ENCODE results near the gene UNC50.

DNA sequence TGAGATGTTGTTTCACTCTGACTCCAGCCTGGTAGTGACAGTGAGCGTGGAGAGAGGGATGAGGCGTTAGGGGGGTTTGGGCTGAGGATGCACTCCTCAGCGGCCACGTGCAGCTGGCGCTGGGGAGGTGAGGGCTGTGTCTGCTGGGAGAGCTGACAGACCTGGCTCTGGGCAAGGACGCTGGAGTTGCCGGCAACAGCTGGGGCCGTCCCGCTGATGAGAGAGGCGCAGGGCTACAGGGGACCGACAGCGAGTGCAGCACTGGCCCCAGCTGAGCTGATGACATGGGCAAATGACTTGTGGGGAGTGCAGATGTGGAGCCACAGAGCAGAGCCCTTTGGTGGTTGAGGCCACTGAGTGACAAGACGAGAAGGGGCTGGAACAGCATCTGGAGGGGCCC lies 38.5 kb upstream of the UNC50 start:
- TF ChIP-seq, protein P1, sequence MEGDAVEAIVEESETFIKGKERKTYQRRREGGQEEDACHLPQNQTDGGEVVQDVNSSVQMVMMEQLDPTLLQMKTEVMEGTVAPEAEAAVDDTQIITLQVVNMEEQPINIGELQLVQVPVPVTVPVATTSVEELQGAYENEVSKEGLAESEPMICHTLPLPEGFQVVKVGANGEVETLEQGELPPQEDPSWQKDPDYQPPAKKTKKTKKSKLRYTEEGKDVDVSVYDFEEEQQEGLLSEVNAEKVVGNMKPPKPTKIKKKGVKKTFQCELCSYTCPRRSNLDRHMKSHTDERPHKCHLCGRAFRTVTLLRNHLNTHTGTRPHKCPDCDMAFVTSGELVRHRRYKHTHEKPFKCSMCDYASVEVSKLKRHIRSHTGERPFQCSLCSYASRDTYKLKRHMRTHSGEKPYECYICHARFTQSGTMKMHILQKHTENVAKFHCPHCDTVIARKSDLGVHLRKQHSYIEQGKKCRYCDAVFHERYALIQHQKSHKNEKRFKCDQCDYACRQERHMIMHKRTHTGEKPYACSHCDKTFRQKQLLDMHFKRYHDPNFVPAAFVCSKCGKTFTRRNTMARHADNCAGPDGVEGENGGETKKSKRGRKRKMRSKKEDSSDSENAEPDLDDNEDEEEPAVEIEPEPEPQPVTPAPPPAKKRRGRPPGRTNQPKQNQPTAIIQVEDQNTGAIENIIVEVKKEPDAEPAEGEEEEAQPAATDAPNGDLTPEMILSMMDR (IDR thresholded peaks at IDR 0.05; ENCODE audit: poor library complexity) = no peak
- TF ChIP-seq EZH2phosphoT487 (IDR thresholded peaks at IDR 0.05; ENCODE audit: low read depth, severe bottlenecking, unreplicated experiment) = no peak
- no peak for TF ChIP-seq EZH2 (IDR thresholded peaks at IDR 0.05; ENCODE audit: borderline replicate concordance)
